NT2/D1 (cell line): Measurements from ENCODE around the gene TEAD1.

Experiments
- SUZ12 ChIP-seq: IDR thresholded peaks from 2 replicates; pipeline ENCODE4 v1.6.1; 2011; ENCODE audit not compliant: insufficient read length, insufficient read depth; ENCODE audit errors: extremely low read depth
- ZNF274 ChIP-seq: IDR thresholded peaks from 2 replicates; pipeline ENCODE4 v1.6.1; 2011; ENCODE audit warnings: mild to moderate bottlenecking, low read depth, low read length

DNA sequence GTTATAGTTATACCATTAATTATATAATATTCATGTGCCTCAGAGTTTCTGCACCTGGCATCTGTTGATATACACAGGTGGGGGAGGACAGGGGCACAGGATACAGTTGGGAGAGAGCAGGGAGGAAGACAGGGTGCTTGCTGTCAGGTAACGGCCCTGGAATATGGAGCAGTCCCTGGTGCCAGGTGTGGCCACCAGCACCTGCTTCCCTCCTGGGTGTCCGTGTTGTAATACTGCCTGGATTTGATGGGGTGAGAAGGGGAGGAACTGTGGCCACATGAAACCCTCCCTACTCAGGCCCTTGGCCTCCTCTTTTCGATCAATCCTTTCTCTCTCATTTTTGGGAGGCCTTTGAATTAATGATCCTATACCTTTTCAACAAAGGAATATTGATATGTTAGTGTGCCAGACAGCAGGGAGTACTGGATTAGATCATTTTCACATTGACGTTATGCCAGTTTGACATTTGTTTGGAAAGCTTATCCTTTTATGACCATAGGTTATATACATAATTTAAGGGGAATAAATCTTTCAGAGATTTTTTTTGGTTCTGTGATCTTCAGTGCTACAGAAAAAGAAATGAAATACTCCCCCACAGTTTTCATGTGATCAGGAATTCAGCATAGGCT, 88.6 kb downstream of the TEAD1 start:
- TF ChIP-seq ZNF274 (no peak), SUZ12 (no peak)
